CD4-positive, alpha-beta T cell treated with Interferon gamma for 1 hour (primary cell): ENCODE data around the gene TEAD1.

Experiments
- DNase-seq: peaks from one replicate; pipeline ENCODE4 v3.0.0-alpha.2; 2020

The TEAD1 gene

DNA sequence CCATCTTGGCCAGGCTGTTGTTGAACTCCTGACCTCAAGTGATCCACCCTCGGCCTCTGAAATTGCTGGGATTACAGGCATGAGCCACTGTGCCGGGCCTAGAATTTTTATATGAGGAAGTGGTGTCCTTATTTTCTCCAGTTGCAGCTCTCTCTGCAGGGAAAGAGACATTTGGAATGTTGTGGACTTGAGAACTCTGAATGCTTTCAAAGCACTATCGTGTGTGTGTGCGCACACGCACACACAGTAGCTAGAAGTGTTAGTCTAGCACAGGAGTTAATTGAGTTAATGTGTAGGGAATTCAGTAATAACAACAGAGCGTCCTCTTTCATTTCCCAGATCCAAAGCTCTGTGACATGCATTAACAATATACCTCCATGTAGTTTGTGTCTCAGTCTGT is 170.9 kb downstream of the TEAD1 start:
- DNase-seq: no peak

DNA sequence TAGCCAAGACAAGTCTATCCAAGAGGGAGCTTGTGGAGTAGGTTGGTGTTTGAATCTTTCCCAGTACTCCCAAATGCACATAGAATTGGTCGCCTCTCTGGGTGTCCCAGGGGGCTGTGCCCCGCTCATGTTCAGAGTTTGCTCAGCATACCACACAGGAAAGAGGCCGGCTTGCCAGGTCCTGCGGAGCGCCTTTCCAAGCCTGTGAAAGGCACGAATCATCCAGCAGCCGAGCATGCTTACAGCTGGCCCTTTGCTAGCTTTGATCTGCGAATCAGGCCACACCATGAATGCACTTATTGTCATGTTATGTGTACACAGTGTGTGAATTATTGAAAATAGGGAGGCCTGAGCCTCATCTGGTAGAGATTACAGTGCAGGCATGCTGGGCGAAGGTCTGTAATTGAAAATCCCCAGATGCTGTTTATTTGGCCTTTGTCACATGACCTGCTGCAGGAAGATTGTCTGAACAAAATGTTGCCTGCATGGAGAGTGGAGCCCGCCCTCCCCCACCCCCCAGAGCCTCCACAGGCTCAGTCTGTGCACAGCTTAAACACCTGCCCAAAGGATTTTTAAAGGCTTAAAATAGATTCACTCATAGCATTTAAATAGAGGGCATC is 171.6 kb downstream of the TEAD1 start:
- DNase-seq: no peak

DNA sequence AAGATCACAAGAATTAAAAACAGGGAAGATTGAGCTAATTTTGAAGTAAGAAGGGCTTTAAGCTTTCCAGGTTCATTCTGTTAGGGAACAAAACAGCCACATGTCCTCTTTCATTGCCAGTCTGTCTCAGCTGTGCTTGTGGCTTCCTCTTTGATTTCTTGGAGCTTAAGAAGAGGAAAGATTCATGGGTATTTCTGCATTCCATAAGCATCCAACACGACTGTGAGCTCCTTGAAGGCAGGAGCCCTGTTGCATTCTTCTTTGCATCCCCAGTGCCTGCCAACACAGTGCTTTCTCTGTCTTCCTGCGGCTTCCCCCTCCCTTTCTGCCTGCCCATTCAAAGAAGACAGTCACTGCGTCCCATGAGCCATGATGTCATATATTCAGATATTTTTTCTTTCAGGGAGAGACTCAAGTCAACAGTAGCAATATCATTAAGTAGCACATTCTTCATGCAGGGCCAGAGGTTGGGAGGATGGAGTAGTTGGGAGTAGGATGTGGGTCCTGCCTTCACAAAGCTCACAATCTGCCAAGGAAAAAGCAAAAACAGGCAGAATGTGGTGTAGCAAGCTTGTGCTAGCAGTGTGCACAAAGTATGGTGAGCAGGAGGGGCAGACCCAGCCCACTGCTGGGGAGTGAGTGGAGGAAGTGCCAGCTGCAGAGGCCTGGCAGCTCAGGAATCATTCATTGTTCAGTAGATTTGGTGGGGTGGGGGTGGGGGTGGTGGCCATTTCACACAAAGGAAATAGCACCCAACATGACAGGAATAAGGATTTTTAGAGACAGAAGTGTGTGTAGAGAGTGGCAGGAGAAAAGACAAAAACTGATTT is 172.8 kb downstream of the TEAD1 start:
- DNase-seq: no peak

DNA sequence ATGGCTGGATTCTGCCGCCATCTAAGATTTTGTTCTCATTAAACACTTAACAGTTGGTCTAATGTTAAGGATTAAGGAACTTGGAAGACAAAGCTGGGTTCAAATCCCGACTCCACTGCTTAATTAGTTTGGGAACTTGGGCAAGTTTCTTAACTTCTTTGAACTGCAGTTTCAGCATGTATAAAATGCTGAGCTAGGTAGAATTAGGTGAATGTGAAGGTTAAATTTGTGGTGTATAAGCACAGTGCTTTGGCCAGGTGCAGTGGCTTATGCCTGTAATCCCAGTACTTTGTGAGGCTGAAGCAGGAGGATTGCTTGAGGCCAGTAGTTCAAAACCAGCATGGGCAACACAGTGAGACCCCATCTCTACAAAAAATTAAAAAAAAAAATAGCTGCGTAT is 174.2 kb downstream of the TEAD1 start:
- DNase-seq: no peak

DNA sequence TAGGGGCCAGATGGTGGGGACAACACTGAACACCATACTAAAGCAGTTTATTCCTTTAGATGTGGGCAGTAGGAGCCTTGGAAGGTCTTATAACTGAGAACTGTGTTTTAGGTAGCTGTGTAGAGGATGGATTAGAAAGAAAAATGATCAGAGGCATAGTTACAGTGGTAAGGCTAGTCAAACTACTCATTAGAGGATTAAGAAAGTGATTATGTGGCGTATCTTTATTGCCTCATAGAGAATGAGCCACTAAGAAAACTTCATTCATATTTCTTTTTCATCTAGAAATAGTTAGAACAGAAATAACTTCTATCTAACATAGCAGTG is 179.1 kb downstream of the TEAD1 start:
- no peak for DNase-seq

DNA sequence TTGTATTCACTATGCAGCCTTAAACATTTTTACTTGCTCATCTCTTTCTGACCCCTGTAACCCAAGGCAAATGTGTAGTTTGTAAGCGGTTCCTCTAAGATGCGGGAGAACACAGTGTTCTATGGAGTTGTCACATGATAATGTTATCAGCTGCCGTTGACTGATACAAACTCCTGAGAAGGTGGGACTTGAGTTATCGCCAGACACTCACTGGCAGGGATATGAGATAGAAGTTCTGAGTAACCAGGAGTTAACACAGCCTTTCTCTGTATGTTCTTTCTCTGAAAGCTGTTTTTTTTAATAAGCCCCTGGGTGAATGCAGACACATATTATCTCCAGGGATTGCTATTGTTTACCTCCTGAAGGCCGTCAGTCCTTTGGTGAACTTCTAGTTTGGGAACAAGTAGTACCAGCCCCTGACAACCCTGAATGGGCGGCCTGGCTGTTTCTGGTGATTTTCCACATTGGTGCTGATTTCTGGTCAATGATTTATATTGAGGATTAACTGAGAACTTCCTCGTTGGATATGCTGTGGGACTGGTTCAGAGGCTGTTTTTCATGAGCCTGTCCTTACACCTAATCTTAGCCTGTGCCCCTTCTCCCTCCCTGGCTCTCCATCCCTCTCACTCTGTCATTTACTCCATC is 179.6 kb downstream of the TEAD1 start:
- DNase-seq: no peak

DNA sequence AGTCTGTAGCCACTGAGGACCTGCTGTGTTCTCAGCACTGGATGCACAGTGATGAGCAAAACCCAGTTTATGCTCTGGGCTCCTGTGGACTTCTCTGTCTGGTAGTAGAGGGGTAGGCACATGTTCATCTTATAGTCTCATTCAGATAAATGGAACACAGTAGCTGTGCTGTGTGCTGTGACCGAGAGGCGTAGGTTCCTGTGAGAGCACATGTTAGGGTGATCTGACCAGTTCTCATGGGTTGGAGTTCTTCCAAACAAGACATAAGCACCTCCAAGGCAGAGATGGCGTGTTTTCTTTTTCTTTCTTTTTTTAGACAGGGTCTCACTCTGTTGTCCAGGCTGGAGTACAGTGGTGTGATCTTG is 180.1 kb downstream of the TEAD1 start:
- no peak for DNase-seq

DNA sequence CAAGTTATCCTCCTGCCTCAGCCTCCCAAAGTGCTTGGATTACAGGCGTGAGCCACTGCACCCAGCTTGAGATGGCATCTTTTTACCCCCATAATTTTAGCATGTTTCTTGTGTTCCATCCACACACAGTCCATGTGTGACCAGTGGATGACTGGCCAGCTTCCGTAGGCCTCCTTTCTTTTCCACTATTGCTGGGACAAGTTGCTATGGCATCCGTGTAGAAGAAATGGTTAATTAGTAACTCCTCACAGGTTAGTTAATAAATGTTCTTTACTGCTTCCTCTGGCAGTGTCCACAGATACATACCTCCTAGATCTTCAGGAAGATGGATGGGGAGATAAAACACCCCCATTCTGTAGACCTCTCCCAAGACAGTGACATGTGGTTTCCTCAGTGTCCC is 180.6 kb downstream of the TEAD1 start:
- DNase-seq: no peak

DNA sequence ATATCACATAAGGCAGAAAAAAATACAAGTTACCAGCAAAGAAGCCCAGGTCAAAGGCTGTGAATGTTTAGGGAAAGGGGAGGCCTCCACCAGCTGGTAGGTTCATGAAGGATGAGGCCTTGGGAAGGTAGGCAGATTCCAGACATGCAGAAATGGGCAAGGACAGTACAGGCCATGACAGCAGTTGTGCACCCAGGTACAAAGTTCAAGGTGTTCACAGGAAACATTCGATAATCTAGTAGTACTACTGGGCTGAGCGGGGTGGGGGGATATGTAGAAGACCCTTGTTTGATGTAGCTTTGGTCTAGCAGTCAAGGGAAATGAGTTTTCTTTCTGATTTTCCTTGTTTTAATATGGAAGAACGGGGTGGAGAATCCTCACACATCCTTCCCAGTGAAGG is 182.1 kb downstream of the TEAD1 start:
- no peak for DNase-seq

DNA sequence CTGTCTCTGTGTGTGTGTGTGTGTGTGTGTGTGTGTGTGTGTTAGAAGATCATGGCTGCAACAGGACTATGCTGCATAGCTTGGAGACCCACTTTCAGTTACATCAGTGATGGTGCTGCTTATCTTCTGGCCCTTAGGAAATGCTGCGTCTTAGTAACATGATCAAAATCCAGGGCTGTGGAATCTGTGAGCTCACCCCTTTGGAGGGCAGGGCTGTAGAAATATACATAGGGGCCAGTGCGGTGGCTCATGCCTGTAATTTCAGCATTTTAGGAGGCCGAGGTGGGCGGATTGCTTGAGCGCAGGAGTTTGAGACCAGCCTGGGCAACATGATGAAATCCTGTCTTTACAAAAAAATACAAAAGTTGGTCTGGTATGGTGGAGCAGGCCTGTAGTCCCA is 183.4 kb downstream of the TEAD1 start:
- no peak for DNase-seq

DNA sequence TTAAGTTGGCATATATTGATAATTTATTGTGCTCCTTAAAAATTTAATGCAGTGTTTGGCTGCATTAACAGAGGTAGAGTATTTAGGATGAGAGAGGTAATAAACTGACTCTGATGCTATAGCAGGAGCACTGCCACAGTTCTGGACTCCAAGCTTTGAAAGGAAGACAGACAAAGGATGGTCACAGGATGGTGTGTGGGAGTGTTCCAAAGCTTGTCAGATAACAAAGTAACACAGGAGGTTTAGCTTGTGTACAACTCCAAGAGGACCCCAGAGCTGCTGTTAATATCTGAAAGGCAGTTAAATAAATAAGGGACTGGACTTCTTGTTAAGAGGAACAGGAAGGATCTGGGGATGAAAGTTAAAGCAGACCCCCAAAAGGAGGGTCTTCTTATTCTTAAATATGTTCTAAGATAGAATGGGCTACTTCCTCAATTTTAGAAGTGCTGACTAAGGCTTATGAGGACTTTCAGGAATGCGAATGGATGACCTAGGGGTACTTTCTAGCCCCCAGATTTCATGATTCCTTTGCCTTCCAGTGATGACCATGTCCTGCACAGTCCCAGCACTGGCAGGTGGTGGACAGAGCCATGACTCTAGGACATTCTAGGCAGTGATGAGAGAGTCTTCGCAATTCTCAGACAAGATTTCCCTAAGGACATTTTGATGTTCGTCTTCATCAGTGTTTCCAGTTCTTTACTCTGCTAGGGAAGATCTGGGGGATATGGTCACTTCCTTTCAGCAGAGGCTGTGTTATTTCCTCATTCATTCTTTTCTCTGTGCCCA is 185.8 kb downstream of the TEAD1 start:
- no peak for DNase-seq

DNA sequence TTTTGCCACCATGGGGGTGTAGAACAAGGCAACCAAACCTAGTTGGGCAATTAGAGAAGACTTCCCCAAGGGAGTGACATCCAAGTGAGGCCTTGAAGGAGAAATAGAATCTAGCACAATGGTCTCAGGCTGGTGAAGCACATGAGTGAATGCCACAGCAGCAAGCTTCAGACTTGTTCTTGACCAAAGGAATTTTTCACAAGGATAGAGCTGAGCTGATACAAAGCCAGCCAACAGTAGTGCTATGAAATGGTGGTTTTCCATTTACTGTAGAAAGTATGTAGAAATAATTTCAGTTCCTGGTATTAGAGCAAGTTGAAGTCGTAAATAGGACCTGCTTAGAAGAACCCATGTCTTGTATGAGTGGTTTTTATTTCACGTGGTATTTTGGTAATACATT is 186.6 kb downstream of the TEAD1 start:
- no peak for DNase-seq

DNA sequence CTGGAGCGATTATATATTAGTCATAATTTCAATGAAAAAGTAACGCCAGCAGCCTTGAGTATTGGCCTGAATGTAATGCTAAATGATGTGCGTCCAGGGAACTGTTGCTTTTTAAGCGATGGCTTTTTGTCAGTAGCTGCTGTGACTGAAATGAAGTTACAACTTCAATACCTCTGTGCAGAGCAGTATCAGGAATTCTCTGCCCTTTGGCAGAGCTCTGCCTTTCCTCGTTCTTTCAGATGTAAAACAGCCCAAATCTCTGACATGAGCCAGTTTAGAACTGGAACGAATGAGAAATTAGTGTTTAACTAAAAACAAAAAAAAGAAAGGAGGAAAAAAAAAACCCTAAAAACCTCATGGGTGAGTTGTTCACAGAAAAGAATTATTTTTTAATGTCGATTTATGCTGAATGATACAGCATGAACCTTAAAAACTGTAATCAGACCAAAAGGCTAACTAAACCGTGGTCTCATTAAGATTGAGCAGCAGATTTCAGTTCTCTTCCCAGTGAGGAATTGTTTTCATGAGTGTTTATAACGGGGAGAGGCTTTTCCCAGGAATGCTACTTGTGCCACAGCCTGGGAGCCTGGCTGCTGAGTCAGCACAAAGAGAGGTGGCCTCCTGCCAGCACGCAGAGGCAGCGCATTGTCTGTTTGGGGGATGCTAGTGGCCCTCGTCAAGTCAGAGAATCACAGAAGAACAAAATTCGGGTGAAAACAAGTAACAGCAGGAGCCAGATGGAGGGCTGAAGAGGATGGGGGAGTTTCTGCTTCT is 188.7 kb downstream of the TEAD1 start:
- DNase-seq: no peak

DNA sequence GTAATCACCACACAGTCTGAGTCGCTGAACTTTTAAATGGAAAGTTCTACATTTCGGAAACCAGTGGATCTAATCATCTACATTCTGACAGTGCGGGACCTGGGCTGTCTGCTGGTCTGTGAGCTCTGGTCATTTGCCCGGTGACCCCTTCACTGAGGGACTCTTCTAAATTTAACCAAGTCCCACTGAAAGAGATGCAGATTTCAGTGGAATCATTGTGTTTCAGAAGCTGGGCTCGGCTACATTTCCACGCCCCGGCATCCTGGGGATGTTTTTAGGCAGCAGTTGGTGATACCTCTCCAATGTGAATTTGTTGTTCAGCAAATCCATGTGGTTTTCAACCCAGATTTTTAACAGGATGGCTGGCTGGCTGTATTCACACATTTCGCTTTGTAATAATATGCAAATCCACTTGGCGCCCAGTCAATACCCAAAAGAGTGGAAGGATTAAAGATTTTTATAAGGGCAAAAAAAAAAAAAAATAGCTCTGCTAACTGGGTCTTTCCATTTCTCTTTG is 189.4 kb downstream of the TEAD1 start:
- no peak for DNase-seq

DNA sequence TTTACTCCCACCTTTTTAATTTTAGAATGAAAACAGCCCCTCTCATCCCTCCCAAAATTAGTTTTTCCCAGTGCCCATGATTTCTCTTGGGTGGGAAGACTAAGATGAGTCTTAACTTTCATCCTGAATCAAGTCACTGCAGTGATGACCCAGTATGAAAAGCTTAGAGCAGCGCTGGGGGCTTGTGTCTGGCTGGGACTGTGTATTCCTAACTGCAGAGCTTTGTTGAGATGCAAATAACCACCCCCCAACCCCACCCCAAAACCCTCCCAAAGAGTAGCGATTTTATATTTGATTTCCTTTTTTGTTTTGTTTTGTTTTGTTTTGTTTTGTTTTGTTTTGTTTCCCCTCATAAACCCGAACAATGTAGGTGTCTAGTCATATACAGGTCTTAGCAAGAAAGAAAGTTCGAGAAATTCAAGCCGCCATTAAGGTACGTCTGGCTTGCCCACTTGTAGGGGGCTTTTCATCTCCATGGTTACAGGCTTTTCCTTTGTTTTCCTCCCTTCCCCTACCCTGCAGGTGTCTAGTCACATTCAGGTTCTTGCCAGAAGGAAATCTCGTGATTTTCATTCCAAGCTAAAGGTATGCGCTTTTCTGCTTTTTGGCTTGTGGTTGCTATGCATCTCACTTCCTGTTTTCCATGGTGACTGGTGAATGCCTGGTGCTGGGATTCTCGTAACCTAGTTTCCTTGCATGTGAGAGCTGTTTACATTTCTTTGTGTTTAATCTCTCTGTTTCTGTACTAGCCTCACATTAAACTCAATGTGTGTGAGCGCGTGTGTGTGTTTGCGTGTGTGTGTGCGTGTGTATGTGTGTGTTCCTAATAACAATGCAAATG is 190.3 kb downstream of the TEAD1 start:
- DNase-seq: no peak

DNA sequence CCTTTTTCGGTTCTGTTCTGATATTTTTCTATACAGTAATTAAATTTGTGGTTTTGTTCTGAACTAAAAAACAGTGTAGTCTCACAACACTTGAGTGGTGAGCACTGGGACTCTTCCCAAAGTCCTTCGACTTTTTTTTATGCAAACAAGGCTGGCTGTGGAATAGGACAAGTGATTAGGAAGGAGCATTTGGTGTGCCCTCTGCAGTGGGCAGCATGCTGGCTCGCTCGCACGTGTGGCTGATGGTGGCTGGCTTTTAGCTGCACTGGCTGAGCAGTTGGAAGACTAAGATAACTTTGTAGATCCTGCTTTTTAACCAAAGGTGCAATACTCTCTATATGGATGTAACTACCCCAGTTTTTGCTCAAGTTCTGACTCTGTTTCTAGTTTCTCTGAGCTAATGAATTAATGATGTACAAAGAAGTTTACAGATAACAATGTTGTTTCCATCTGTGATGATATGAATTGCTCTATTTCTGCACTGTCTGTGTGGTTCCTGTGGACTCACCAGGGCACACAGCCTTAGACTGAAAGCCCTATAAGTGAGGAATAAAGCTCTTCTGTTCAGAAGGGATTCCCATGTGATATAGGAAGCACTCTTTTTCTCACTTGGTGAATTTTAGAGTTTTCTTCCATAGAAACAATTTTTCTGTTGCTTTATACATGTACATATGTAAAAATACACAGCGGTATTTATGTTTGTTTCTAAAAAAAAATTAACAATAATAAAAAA is 191.8 kb downstream of the TEAD1 start:
- DNase-seq: no peak

DNA sequence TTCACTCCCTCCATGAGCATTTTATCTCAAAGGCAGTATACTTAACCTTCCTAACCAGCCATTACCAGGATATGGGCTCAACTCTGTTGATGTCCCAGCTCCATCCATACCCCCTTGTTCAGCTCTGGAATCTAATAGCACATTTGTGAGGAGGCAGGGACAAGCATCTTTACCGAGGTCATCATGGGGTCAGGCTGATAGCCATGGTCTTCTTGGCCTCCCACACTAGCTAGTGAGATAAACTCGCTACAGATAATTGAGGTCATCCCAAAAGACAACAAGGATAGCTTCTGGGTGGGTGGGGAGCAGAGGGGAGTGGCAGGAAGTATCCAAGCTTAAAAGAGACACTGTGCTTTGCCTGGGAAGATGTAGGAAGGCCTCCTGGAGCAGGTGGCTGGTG is 193.3 kb downstream of the TEAD1 start:
- DNase-seq: no peak

DNA sequence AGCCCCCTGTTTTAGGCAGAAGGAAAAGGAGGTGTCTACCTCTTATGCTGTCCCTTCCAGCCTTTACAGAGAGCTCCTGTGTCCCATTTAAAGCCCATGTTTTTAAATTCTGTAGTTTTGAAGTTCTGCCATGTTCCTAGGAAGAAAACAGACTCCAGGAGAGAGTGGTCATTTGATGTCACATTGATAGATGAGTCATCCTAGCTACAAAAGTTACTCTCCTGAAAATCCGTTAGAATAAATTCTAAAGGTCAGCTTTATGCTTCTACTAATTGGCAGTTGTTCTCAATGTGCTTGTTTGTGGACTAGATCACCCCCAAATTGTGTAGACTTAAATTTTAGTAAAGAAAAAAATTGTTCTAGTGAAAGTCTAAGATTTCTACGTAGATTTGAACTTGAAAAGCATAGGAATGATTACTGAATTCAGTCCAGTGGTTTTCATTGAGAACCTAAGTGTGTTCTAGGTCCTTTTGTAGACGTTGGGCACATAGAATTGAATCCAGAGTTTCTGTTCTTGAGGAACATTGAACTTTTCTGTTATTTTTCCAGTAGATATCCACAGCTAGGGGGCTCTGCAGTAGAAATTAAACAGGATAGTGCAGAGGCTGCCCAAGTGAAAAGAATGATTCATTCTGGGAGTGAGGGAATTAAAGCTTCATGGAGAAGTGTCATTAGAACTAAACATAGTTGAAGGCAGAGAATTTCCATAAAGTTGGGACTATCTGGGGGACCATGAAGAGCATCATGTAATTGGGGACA is 194.3 kb downstream of the TEAD1 start:
- DNase-seq: no peak

DNA sequence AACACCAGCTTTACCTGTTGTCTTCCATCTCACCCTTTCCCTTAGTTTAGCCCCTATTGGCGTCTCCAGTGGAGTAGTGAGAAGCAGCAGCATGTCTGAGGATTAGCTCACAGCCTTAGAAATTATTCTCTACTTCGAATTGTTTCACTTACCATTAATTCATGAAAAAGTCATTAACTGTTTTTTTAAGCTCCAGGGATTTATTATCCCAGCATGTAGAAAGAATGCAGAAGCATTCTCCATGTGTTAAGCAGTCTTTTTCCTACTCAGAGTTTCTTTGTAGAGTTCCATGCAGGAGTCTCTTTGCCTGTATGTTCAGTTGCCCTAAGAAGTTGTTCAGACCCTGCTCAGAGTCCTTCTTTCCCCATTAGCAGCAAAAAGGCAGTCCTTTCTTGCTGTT is 197.0 kb downstream of the TEAD1 start:
- no peak for DNase-seq

DNA sequence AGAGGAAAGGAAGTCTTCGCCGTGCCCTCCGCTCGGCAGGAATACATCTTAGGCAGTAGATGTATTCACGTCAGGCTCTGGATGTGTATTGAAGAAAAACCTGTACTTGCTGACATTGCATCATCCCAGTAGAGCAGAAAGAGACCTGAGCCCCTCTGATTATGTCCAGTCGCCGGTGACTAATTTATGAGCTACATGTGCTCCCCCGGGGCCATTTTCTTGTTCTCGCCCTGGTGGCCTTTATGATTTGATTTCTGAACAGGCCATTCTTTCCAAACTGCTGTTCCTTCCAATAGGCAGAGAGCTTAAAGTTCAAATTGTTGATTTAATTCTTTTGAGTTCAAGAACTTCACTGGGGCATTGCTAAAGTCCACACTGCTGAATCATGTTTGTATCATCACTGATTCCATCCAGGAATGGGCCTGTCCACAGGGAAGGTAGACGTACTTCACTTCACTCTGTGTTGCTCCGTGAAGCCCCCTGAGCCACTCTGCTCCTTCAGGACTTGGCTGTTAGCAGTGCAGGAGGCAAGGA is 197.6 kb downstream of the TEAD1 start:
- no peak for DNase-seq
